ENCODE data around the gene TINAG.

TINAG gene

DNA sequence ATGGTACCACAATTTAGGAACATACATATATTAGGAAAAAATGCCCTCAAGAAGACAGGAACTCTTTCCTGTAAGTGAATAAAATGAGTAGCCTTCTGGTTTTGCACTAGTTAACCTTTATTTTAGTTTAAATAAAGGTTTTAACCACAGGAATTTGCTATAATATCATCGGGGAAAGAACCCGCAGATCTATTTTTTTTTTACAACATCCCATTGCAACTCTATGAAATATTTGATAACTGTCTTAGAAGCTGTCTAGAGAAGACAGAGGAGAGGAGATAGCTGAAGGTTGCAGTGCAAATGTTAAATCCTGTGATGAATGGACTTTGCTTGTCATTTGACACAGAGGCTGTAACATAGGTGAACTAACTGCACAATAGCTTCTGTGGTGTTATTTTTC is 69.5 kb downstream of the TINAG start:
- Histone ChIP-seq H3K27me3 (ENCODE audit: insufficient read depth, poor library complexity, severe bottlenecking) (no peaks in the 10 kb centered on the region), H3K36me3 (ENCODE audit: low read depth) (no peaks in the 10 kb centered on the region), H3K9me3 (ENCODE audit: severe bottlenecking) (no peaks in the 10 kb centered on the region), H3K4me1 (ENCODE audit: insufficient read depth, poor library complexity, severe bottlenecking) (no peaks in the 10 kb centered on the region), H3K4me3 (ENCODE audit: severe bottlenecking) (no peak overlapping the region), H3K27ac (ENCODE audit: poor library complexity, severe bottlenecking) (no peak overlapping the region)
- TF ChIP-seq CTCF (IDR thresholded peaks at IDR 0.05; ENCODE audit: poor library complexity, severe bottlenecking), result no peak
- DNase-seq (ENCODE audit: low spot score) (no peak), ATAC-seq (ENCODE audit: low read depth) (no peak)

DNA sequence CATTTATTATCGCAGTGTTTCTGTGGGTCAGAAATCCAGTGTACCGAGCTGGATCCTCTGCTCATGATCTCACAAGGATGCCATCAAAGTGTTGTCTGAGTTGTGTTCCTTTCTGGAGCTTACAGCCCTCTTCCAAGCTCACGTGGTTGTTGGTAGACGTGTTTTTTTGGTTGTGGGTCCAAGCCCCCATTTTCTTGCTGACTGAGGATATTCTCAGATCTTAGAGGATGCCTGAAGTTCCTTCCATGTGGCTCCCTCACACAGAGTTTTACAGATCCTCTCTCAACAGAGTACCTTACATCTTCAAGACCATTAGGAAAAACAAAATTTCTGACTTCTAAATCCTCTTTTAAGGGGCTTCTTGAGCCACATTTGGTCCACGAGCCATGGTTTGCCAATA is 78.1 kb downstream of the TINAG start:
- DNase-seq (ENCODE audit: low spot score) (no peak), ATAC-seq (ENCODE audit: low read depth) (no peak)
- no peak overlapping the region for H3K4me3 ChIP-seq (ENCODE audit: severe bottlenecking)
- no peaks in the 10 kb centered on the region for H3K9me3 ChIP-seq (ENCODE audit: severe bottlenecking)
- H3K36me3 ChIP-seq (ENCODE audit: low read depth), result no peaks in the 10 kb centered on the region
- no peak overlapping the region for H3K27ac ChIP-seq (ENCODE audit: poor library complexity, severe bottlenecking)
- no peaks in the 10 kb centered on the region for H3K4me1 ChIP-seq (ENCODE audit: insufficient read depth, poor library complexity, severe bottlenecking)
- no peaks in the 10 kb centered on the region for H3K27me3 ChIP-seq (ENCODE audit: insufficient read depth, poor library complexity, severe bottlenecking)
- no peak for TF ChIP-seq CTCF (IDR thresholded peaks at IDR 0.05; ENCODE audit: poor library complexity, severe bottlenecking)

GRCh38 chr6:54390362-54390761 is 82.1 kb downstream of the TINAG start:
- ATAC-seq (ENCODE audit: low read depth), result no peak
- Histone ChIP-seq H3K4me3 (ENCODE audit: severe bottlenecking) (no peak overlapping the region), H3K27me3 (ENCODE audit: insufficient read depth, poor library complexity, severe bottlenecking) (no peaks in the 10 kb centered on the region), H3K36me3 (ENCODE audit: low read depth) (no peaks in the 10 kb centered on the region), H3K9me3 (ENCODE audit: severe bottlenecking) (no peaks in the 10 kb centered on the region), H3K4me1 (ENCODE audit: insufficient read depth, poor library complexity, severe bottlenecking) (no peaks in the 10 kb centered on the region), H3K27ac (ENCODE audit: poor library complexity, severe bottlenecking) (no peak overlapping the region)
- DNase-seq (ENCODE audit: low spot score), result no peak
- TF ChIP-seq CTCF (IDR thresholded peaks at IDR 0.05; ENCODE audit: poor library complexity, severe bottlenecking), result no peak

GRCh38 chr6:54391577-54391976 is 83.3 kb downstream of the TINAG start:
- Histone ChIP-seq H3K27ac (ENCODE audit: poor library complexity, severe bottlenecking) (no peak overlapping the region), H3K4me1 (ENCODE audit: insufficient read depth, poor library complexity, severe bottlenecking) (no peaks in the 10 kb centered on the region), H3K27me3 (ENCODE audit: insufficient read depth, poor library complexity, severe bottlenecking) (no peaks in the 10 kb centered on the region), H3K36me3 (ENCODE audit: low read depth) (no peaks in the 10 kb centered on the region), H3K4me3 (ENCODE audit: severe bottlenecking) (no peak overlapping the region), H3K9me3 (ENCODE audit: severe bottlenecking) (no peaks in the 10 kb centered on the region)
- DNase-seq (ENCODE audit: low spot score), result no peak
- TF ChIP-seq CTCF (IDR thresholded peaks at IDR 0.05; ENCODE audit: poor library complexity, severe bottlenecking), result no peak
- ATAC-seq (ENCODE audit: low read depth), result no peak

GRCh38 chr6:54403096-54403495 is 94.9 kb downstream of the TINAG start:
- no peaks in the 10 kb centered on the region for H3K9me3 ChIP-seq (ENCODE audit: severe bottlenecking)
- H3K27ac ChIP-seq (ENCODE audit: poor library complexity, severe bottlenecking), result no peak overlapping the region
- ATAC-seq (ENCODE audit: low read depth), result no peak
- no peaks in the 10 kb centered on the region for H3K4me1 ChIP-seq (ENCODE audit: insufficient read depth, poor library complexity, severe bottlenecking)
- DNase-seq (ENCODE audit: low spot score), result no peak
- no peak for TF ChIP-seq CTCF (IDR thresholded peaks at IDR 0.05; ENCODE audit: poor library complexity, severe bottlenecking)
- no peaks in the 10 kb centered on the region for H3K36me3 ChIP-seq (ENCODE audit: low read depth)
- no peaks in the 10 kb centered on the region for H3K27me3 ChIP-seq (ENCODE audit: insufficient read depth, poor library complexity, severe bottlenecking)
- H3K4me3 ChIP-seq (ENCODE audit: severe bottlenecking), result no peak overlapping the region

Measured in RWPE2 (cell line).